Measurements from ENCODE around the gene INPP4A.

The INPP4A gene

DNA sequence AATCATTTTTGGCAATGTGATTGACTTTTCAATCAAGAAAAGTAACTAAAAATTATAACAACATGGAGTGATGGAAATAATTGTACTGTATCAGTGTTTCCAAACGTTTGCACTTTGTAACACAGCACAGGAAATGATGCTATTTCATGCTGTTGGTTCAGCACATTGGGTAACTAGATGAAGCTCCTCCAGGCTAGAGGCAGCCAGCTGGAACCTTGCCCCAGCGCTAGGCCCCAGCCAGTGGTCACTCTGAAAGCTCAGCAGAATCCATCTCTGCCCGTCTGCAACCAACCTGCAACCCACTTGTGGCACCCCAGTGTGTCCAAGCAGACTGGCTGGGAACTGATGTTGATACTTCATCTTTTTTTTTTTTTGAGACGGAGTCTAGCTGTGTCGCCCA lies 179.0 kb downstream of the INPP4A start:
- DNase-seq (ENCODE audit: low read depth, low spot score): no peak

DNA sequence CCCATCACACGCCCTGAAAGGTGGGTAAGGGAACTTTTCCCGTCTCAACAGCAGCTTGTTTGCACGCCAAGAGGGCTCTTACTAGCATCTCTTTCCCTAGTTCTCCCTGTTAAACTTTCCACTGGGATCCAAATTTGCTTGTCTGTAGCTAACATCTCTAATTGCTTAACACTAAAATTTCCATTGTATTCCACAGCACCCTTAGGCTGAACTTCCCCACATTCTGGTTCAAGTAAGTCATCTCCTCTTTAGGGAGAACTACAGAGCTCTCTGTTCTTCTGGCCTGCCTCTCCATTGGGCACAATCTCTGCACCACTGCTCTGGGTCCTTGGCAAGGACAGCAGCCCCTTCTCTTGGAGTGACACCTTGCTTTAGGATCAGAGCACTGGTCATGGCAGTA lies 187.7 kb downstream of the INPP4A start:
- DNase-seq (ENCODE audit: low read depth, low spot score): no peak

GRCh38 chr2:98634406-98635092 lies 189.9 kb downstream of the INPP4A start:
- DNase-seq (ENCODE audit: low read depth, low spot score): no peak

DNA sequence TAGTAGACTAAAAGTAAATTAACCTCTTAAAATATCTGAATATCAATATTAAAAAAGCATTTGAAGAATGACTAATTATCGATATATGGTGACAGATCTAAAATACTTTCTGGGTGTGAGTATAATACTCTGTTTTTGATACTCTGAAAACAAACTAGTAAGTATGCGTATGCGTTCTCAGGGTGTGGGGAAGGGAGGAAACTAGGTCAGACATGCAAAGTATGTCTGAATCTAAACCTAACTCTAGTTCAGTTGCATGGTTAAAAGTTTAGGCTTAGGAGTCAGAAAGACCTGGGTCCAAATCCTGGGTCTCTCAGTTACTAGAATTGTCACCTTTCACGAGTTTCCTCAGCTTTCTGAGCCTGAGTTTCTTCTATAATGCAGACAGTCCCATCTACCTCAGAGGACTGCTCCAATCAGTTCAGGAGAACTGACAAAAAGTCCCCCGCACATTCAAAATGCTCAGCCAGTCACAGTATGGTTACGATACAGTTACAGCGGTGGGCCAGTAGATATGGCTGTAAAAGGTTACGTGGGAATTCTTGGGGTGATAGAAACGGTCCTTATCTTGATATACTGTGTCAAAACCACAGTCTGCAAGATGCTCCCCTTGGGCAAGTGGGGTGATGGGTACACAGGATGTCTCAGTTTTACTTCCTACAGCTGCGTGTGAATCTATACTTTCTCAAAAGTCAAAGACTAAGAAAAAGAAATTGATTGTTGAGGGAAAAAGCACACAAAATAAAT lies 192.9 kb downstream of the INPP4A start:
- no peak for DNase-seq (ENCODE audit: low read depth, low spot score)

- no peak for DNase-seq (ENCODE audit: low read depth, low spot score)
Measured at GRCh38 chr2:98643496-98644100, 198.9 kb downstream of the INPP4A start.
